HepG2 (cell line): Measurements from ENCODE around the gene ZNF865. TPM values are rescaled to one million over a fixed set of nuclear protein-coding genes. Genes with fewer than 3 reads are reported as not detected.
"Not testable (repeated sequence)": the region's sequence is repeated elsewhere in the genome, so short reads cannot be mapped to it uniquely, and the experiment has no call there.

ENCODE experiments used
- ATAC-seq: fragments of 200-7000 bp; cut with Tn5 transposase; 3 replicates; pipeline ENCODE4 v1.9.1; 2020; ENCODE audit warnings: mild to moderate bottlenecking, moderate library complexity
- BruUV-seq: library from RNA; stranded (reverse); fragments of 400-500 nt; replicated peaks from 2 replicates; lab custom pipeline; 2021; lab: Mats Ljungman, UMichigan
- CTCF ChIA-PET: fragments of 300-600 bp; formaldehyde crosslinking; extraction: SDS; loops from one replicate; lab custom pipeline; 2021; ENCODE audit warnings: low total read pairs, inconsistent platforms, low intra/inter-chr PET ratio; lab: Yijun Ruan, JAX
- POLR2A ChIA-PET: fragments of 350-600 bp; sonication (Branson Sonifier 250); formaldehyde crosslinking; loops from one replicate; lab custom pipeline; 2020; ENCODE audit warnings: antibody characterized with exemption, inconsistent platforms; lab: Yijun Ruan, JAX
- DNase-seq: peaks from one replicate; pipeline ENCODE4 v3.0.0-alpha.2; 2015; ENCODE audit warnings: low spot score
- FAIRE-seq: peaks from 3 replicates; lab custom pipeline; 2011; peaks lifted over from hg19 to GRCh38; lab: Jason Lieb, UNC
- H2AFZ ChIP-seq: one replicate; pipeline ENCODE4 v1.6.1; 2011; ENCODE audit warnings: low read length, inconsistent platforms
- H3K27ac ChIP-seq: fragments of 300-600 bp; 3 replicates; pipeline ENCODE4 v1.8.0; 2011; ENCODE audit warnings: mixed run types, mild to moderate bottlenecking, mixed read lengths, low read length, inconsistent platforms; ENCODE audit not compliant: insufficient read depth; ENCODE audit errors: extremely low read length
- H3K27me3 ChIP-seq, 2 experiments: fragments of 200-600 bp in 1 of 2; 2 replicates in 1 of 2; 3 replicates in 1 of 2; pipeline versions ENCODE4 v1.6.0 to v1.8.0; 2011; ENCODE audit warnings: low read length in 2 of 2, mild to moderate bottlenecking in 2 of 2, moderate library complexity in 2 of 2, inconsistent platforms in 1 of 2; ENCODE audit not compliant: insufficient read depth in 2 of 2, control insufficient read depth in 1 of 2
- H3K36me3 ChIP-seq, 2 experiments: fragments of 200-600 bp in 1 of 2; replicated peaks in 1 of 2; 2 replicates in 1 of 2; 3 replicates in 1 of 2; pipeline versions ENCODE4 v1.5.1 to v1.8.0; 2011; ENCODE audit warnings: low read length in 2 of 2, inconsistent platforms in 1 of 2; ENCODE audit not compliant: insufficient read depth in 2 of 2, control insufficient read depth in 1 of 2
- H3K4me1 ChIP-seq: 2 replicates; pipeline ENCODE4 v1.5.1; 2012; ENCODE audit warnings: low read length, inconsistent platforms; ENCODE audit not compliant: insufficient read depth
- H3K4me2 ChIP-seq: 2 replicates; pipeline ENCODE4 v1.6.0; 2011; ENCODE audit warnings: low read depth, low read length, inconsistent platforms
- H3K4me3 ChIP-seq, 3 experiments: fragments of 200-600 bp in 1 of 3; sonication (generic), shearing (Covaris generic) in 1 of 3; replicated peaks in 1 of 3; 2 replicates each; pipeline ENCODE4 v1.5.1; 2011 to 2016; ENCODE audit warnings: low read length in 3 of 3, inconsistent platforms in 2 of 3, low read depth in 2 of 3, mild to moderate bottlenecking in 2 of 3, control low read depth in 1 of 3, mixed read lengths in 1 of 3; ENCODE audit not compliant: insufficient read depth in 1 of 3
- H3K79me2 ChIP-seq: one replicate; pipeline ENCODE4 v1.6.1; 2011; ENCODE audit warnings: low read length, inconsistent platforms; ENCODE audit not compliant: insufficient read depth
- H3K9ac ChIP-seq: 2 replicates; pipeline ENCODE4 v1.6.0; 2011; ENCODE audit warnings: mild to moderate bottlenecking, low read depth, low read length, inconsistent platforms; ENCODE audit not compliant: insufficient read depth
- H3K9me3 ChIP-seq: 2 replicates; pipeline ENCODE4 v1.5.1; 2012; ENCODE audit warnings: mild to moderate bottlenecking, low read length
- H4K20me1 ChIP-seq: 2 replicates; pipeline ENCODE4 v1.6.0; 2011; ENCODE audit warnings: inconsistent platforms, mild to moderate bottlenecking, low read length, moderate library complexity; ENCODE audit not compliant: insufficient read depth
- HMG20A ChIP-seq: IDR thresholded peaks from 2 replicates; pipeline ENCODE4 v1.6.1; 2016; ENCODE audit warnings: borderline replicate concordance
- MAFF ChIP-seq: IDR thresholded peaks from 2 replicates; pipeline ENCODE4 v1.6.1; 2011; ENCODE audit warnings: low read depth, low read length, improper control_type of control experiment
- NCOA1 ChIP-seq: sonication (generic); formaldehyde crosslinking; IDR thresholded peaks from 2 replicates; pipeline ENCODE4 v1.9.0; 2021; ENCODE audit warnings: missing genetic modification reagents
- TOE1 ChIP-seq: sonication (generic); formaldehyde crosslinking; IDR thresholded peaks from 2 replicates; pipeline ENCODE4 v1.4.0; 2020; ENCODE audit warnings: mild to moderate bottlenecking, missing genetic modification reagents
- XBP1 ChIP-seq: sonication (generic); formaldehyde crosslinking; IDR thresholded peaks from 2 replicates; pipeline ENCODE4 v1.5.0; 2020; ENCODE audit warnings: missing genetic modification reagents
- ZNF510 ChIP-seq: sonication (generic); formaldehyde crosslinking; IDR thresholded peaks from 2 replicates; pipeline ENCODE4 v1.4.0; 2020; ENCODE audit warnings: low read depth, mild to moderate bottlenecking, missing genetic modification reagents
- WGBS: methylation state at CpG from one replicate; pipeline ENCODE4 v1.1.6; 2017; ENCODE audit warnings: low lambda C conversion rate; 5-methylcytosine and 5-hydroxymethylcytosine counted together
- in situ Hi-C: cut with HindIII; loops from 2 replicates; pipeline ENCODE4 v1.10.0; 2017; ENCODE audit warnings: low pct_unique_long_range_greater_than_20kb; ENCODE audit not compliant: extremely low pct_ligation_motif_present
- intact Hi-C: fragments of 100-400 bp; cut with micrococcal nuclease; formaldehyde crosslinking; loops from one replicate; pipeline ENCODE4 v1.10.0; 2022; ENCODE audit not compliant: unreplicated experiment
- polyA plus RNA-seq, 8 experiments: library from polyadenylated mRNA; depleted of rRNA in 3 of 8; stranded (reverse) in 7 of 8; unstranded in 1 of 8; fragments of >200 nt; fragmentation: Illumina TruSeq in 4 of 8; extraction: Trizol in 4 of 8; gene quantifications; 2 replicates each; pipeline versions ENCODE4 v1.2.1 to v1.2.3, GENCODE V29; 2011 to 2016; ENCODE audit warnings: low read depth in 4 of 8, missing spikeins in 1 of 8, mixed read lengths in 1 of 8; ENCODE audit not compliant: insufficient read depth in 1 of 8
- total RNA-seq, 5 experiments: library from RNA; depleted of rRNA; stranded (reverse); fragments of >200 nt; fragmentation: Illumina TruSeq; extraction: Trizol; gene quantifications; 2 replicates each; pipeline ENCODE4 v1.2.3, GENCODE V29; 2016; ENCODE audit warnings: low read depth in 1 of 5
- TF ChIP-seq, protein P1 (sequence below): sonication (generic); formaldehyde crosslinking; IDR thresholded peaks from 2 replicates; pipeline ENCODE4 v1.8.0; 2022; ENCODE audit warnings: mild to moderate bottlenecking, missing genetic modification reagents; ENCODE audit not compliant: insufficient replicate concordance
- TF ChIP-seq, protein P2 (sequence below): sonication (generic); formaldehyde crosslinking; IDR thresholded peaks from 2 replicates; pipeline ENCODE4 v1.5.0; 2020; ENCODE audit warnings: mild to moderate bottlenecking, missing genetic modification reagents

Gene ZNF865
- total and polyA plus RNA-seq, 2 of the 13 experiments (the other 11 are each of a cell fraction or from before 2014, with no cell fraction given) = 0.93 to 1.0 TPM

GRCh38 chr19:55581823-55582223 lies 23.6 kb upstream of the ZNF865 start (continued):
- TF ChIP-seq, protein P1, sequence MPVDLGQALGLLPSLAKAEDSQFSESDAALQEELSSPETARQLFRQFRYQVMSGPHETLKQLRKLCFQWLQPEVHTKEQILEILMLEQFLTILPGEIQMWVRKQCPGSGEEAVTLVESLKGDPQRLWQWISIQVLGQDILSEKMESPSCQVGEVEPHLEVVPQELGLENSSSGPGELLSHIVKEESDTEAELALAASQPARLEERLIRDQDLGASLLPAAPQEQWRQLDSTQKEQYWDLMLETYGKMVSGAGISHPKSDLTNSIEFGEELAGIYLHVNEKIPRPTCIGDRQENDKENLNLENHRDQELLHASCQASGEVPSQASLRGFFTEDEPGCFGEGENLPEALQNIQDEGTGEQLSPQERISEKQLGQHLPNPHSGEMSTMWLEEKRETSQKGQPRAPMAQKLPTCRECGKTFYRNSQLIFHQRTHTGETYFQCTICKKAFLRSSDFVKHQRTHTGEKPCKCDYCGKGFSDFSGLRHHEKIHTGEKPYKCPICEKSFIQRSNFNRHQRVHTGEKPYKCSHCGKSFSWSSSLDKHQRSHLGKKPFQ (CRISPR knock-in tag) = no peak
- TF ChIP-seq XBP1 (CRISPR knock-in tag) (no peak), MAFF (0 out of 2 replicates have a peak, but pooled peaks have one; percentile 5), TOE1 (no peak), HMG20A (CRISPR knock-in tag) (no peak), ZNF510 (no peak), NCOA1 (CRISPR knock-in tag) (no peak)

DNA sequence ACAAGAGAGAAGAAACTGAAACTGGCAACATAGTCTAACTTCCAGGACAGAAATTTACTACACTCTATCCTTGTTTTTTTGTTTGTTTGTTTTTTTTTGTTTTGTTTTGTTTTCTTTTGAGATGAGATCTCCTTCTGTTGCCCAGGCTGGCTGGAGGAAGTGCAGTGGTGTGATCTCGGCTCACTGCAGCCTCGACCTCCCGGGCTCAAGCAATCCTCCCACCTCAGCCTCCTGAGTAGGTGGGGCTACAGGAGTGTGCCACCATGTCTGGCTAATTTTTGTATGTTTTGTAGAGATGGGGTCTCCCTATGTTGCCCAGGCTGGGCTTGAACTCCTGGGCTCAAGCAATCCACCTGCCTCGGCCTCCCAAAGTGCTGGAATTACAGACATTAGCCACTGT lies 23.2 kb upstream of the ZNF865 start:
- Histone ChIP-seq H3K27ac (peak overlapping the region; percentile 79), H3K4me2 (peak overlapping the region; percentile 93), H3K4me1 (peaks cover 51% of the 10 kb centered on the region), H3K4me3 (peak overlapping the region in 1 of 3 experiments; percentile 29; a peak in 1 of 6 replicates)
- H2AFZ ChIP-seq, H3K9me3 ChIP-seq, H3K9ac ChIP-seq, ATAC-seq, in situ Hi-C loops, H3K36me3 ChIP-seq, H3K79me2 ChIP-seq, H3K27me3 ChIP-seq, BruUV-seq, H4K20me1 ChIP-seq, FAIRE-seq, DNase-seq: not testable (repeated sequence)
- TF ChIP-seq, protein P2, sequence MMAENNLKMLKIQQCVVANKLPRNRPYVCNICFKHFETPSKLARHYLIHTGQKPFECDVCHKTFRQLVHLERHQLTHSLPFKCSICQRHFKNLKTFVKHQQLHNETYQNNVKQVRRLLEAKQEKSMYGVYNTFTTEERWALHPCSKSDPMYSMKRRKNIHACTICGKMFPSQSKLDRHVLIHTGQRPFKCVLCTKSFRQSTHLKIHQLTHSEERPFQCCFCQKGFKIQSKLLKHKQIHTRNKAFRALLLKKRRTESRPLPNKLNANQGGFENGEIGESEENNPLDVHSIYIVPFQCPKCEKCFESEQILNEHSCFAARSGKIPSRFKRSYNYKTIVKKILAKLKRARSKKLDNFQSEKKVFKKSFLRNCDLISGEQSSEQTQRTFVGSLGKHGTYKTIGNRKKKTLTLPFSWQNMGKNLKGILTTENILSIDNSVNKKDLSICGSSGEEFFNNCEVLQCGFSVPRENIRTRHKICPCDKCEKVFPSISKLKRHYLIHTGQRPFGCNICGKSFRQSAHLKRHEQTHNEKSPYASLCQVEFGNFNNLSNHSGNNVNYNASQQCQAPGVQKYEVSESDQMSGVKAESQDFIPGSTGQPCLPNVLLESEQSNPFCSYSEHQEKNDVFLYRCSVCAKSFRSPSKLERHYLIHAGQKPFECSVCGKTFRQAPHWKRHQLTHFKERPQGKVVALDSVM (CRISPR knock-in tag) = peak; percentile 93
- CTCF ChIA-PET = interaction anchor here (1.1 kb wide), 1 partner anchor 65 kb away, joined by 3 read pairs; no protein-coding TSS in a partner anchor
- WGBS = 14% methylated on average over 4 of the region's 4 CpGs
- POLR2A ChIA-PET = interaction anchor here (0.7 to 2.6 kb wide), 5 partner anchors 17 to 121 kb away, joined by 4 to 45 read pairs (median 5); partner anchors contain the start of genes FIZ1, ISOC2, ZNF524 and ZNF628
- intact Hi-C loops = loop anchor here (10.0 kb wide), 2 partner anchors 53 to 67 kb away; no protein-coding TSS in a partner anchor
